GM21367 (cell line): ENCODE results near the gene PCDHGA1.
A peak's percentile ranks its signal among the peaks of the same experiment; 100 is the strongest.
"Not testable (repeated sequence)": the region's sequence is repeated elsewhere in the genome, so short reads cannot be mapped to it uniquely, and the experiment has no call there.

ENCODE experiments used
- ATAC-seq: cut with Tn5 transposase; IDR thresholded peaks from one replicate; pipeline ENCODE4 v1.9.1; 2021; ENCODE audit not compliant: unreplicated experiment

PCDHGA1 gene

GRCh38 chr5:141382469-141383294, 52.4 kb downstream of the PCDHGA1 start, which contains the start of gene PCDHGA7:
TSS of gene PCDHGA7 (plus strand) at chr5:141382742. CDS start at chr5:141382900, 158 bp downstream.
- ATAC-seq = no peak

GRCh38 chr5:141383345-141383744, 53.0 kb downstream of the PCDHGA1 start:
- ATAC-seq = no peak

- no peak for ATAC-seq
Measured at GRCh38 chr5:141384471-141385267, 54.4 kb downstream of the PCDHGA1 start.

GRCh38 chr5:141387557-141388311, 57.4 kb downstream of the PCDHGA1 start, which contains the start of gene PCDHGB4:
TSS of gene PCDHGB4 (plus strand) at chr5:141387698. CDS start at chr5:141387885, 187 bp downstream.
- not testable (repeated sequence) for ATAC-seq

- ATAC-seq = no peak
Measured at GRCh38 chr5:141388661-141389060, 58.3 kb downstream of the PCDHGA1 start.

- ATAC-seq = no peak
Measured at GRCh38 chr5:141389153-141390042, 59.1 kb downstream of the PCDHGA1 start.

GRCh38 chr5:141392429-141393198, 62.3 kb downstream of the PCDHGA1 start, which contains the start of gene PCDHGA8:
TSS of gene PCDHGA8 (plus strand) at chr5:141392633. CDS start at chr5:141392814, 181 bp downstream.
- no peak for ATAC-seq

- no peak for ATAC-seq
Measured at GRCh38 chr5:141393267-141393666, 63.0 kb downstream of the PCDHGA1 start.

- ATAC-seq = not testable (repeated sequence)
Measured at GRCh38 chr5:141394401-141395187, 64.3 kb downstream of the PCDHGA1 start.

GRCh38 chr5:141397756-141398551, 67.6 kb downstream of the PCDHGA1 start, which contains the start of gene PCDHGB5:
TSS of gene PCDHGB5 (plus strand) at chr5:141397947. CDS start at chr5:141398128, 181 bp downstream.
- peak; percentile 47 for ATAC-seq

GRCh38 chr5:141398608-141399007, 68.3 kb downstream of the PCDHGA1 start:
- no peak for ATAC-seq

- no peak for ATAC-seq
Measured at GRCh38 chr5:141399555-141400258, 69.4 kb downstream of the PCDHGA1 start.

GRCh38 chr5:141402553-141403243, 72.4 kb downstream of the PCDHGA1 start, which contains the start of gene PCDHGA9:
TSS of gene PCDHGA9 (plus strand) at chr5:141402778. CDS start at chr5:141402953, 175 bp downstream.
- no peak for ATAC-seq

GRCh38 chr5:141403387-141403786, 73.1 kb downstream of the PCDHGA1 start:
- ATAC-seq = no peak

- ATAC-seq = not testable (repeated sequence)
Measured at GRCh38 chr5:141407790-141408505, 77.6 kb downstream of the PCDHGA1 start, which contains the start of gene PCDHGB6. TSS of gene PCDHGB6 (plus strand) at chr5:141408021. CDS start at chr5:141408203, 182 bp downstream.
